ENCODE measurements around the gene GABRB1.

GABRB1 gene

DNA sequence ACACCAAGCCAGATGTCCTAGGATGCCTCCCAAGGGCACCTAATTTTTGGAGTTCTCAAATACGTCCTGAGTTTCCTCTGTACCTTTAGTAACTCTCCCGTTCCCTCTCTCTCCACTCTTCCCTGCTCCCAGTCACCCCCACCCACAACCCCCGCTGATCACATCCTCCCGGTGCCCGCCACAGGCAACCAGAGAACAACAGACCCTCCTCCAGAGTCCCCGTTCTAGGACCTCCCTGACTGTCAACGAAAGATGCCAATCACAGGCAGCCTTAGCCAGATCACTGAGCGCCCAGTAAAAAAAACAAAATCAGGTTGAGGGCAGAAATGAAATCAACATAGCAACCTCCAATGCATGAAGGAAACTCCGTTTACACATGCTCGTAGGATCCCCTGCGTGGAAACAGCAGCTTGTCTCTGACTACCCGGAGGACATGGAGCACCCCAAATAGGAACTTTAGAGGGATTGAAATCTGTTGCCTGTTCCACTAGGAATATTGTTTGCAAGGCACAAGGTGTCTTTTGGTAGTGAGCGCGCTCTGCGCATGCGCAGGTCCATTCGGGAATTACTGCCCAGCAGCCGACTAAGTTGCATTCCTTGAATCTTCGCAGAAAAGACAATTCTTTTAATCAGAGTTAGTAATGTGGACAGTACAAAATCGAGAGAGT lies at the start of gene GABRB1:
Gene GABRB1 (plus strand): TSS at position 557 of the 668 bp plus-strand sequence.
- DNase-seq = no peak

- DNase-seq = no peak
Observed at GRCh38 chr4:46984781-46985180, 46.6 kb upstream of the GABRB1 start.

GRCh38 chr4:46986922-46987638 lies 44.3 kb upstream of the GABRB1 start:
- DNase-seq = peak; percentile 15 to 37

GRCh38 chr4:46992338-46992737 lies 39.0 kb upstream of the GABRB1 start:
- DNase-seq = no peak

GRCh38 chr4:46993075-46994006 lies 38.0 kb upstream of the GABRB1 start, which contains the start of gene GABRA4:
Gene GABRA4, minus strand, starts transcription at chr4:46993581. Its CDS starts 157 bp downstream, at chr4:46993424.
- DNase-seq = no peak

- no peak for DNase-seq
Observed at GRCh38 chr4:46994007-46994405, 37.4 kb upstream of the GABRB1 start.

GRCh38 chr4:46999566-46999965 lies 31.8 kb upstream of the GABRB1 start:
- no peak for DNase-seq

GRCh38 chr4:47000406-47000805 lies 31.0 kb upstream of the GABRB1 start:
- DNase-seq = no peak

DNA sequence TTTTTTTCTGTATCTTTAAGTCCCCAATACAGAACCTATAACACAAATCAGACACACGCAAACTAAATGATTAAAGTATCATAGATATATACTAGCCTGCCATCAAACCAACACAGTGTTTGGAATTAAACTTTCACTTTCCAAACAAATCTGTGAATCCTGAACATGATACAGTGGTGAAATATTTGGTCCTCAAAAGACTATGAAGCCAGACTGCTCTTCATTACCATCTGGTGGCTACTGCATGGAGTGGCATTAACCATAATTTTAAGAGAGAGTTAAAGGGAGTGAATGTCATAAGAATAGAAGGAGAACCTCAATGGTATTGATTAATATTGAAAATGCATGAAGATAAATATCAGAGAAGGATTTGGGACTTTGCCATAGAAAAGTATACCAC lies 28.8 kb upstream of the GABRB1 start:
- peak; percentile 63 to 64 for DNase-seq

GRCh38 chr4:47010347-47010911 lies 20.9 kb upstream of the GABRB1 start:
- DNase-seq = no peak

- DNase-seq = no peak
Observed at GRCh38 chr4:47010912-47011446, 20.4 kb upstream of the GABRB1 start.

- no peak for DNase-seq
Observed at GRCh38 chr4:47012676-47013075, 18.7 kb upstream of the GABRB1 start.

- no peak for DNase-seq
Observed at GRCh38 chr4:47013373-47013772, 18.0 kb upstream of the GABRB1 start.

DNA sequence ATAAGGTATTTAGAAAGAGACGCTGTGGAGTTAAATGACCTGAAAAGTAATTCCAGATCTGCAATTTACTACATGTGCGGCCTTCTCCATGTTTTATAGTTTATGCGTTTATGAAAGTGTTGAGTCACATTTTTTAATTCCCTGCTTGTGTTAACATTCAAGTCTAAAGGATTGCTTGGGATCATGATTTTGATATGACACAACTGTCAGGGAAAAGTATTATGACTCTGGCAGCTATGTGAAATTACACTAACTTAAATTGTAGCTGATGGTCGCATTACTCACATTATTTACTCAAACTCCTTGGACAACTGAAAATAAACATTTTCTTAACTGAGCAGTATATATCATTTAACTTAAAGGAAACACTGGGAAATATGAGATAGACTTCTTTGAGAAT lies 14.3 kb upstream of the GABRB1 start:
- no peak for DNase-seq

GRCh38 chr4:47017494-47017893 lies 13.9 kb upstream of the GABRB1 start:
- no peak for DNase-seq

DNA sequence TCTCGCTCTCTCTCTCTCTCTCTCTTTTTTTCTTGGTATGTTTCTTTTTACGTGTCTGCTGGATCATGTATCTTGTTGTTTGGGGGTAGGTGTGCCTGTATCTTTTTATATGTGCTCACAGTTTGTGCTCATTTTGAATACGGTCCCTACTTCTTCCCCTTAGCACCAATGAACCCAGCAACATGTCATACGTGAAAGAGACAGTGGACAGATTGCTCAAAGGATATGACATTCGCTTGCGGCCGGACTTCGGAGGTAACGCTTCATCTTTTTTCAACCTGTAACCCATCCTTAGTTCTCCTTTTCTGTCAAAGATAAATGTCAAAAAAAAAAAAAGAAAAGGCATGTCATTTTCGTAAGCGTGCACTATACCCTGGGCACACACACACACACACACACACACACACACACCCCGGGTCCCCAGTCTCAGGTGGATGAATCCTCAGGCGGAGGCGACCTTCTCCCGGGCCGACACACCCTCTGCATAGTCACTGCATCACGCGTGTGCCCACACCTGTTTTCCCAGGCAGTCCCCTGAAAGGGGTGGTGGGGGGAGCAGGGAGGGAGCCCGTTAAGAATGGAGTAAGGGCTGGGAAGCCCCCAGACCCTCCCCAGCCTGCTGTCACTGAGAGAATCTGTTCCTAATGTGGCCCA lies 511 bp downstream of the GABRB1 start:
- no peak for DNase-seq

GRCh38 chr4:47032405-47033106 lies 1.2 kb downstream of the GABRB1 start:
- peak; percentile 93 to 95 for DNase-seq

- DNase-seq = no peak
Observed at GRCh38 chr4:47038263-47038662, 6.9 kb downstream of the GABRB1 start.

DNA sequence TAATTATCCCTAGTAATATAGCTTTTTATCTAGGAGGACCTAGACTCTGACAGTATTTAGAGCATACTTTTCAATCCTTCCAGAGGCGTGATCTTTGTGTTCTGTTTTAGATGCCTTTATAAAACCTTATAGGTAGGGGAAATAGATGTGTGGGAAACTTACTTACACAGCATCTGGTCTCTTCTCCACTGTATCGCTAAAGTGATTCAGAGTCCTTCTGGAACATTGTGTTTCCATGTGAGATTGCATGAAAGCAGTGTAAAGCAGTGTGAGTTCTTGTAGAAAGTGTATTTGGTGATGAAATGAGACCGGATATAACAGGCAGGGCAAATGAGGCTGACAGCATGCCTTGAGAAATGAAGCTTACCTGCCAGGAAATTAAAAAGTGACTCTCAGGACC lies 9.5 kb downstream of the GABRB1 start:
- DNase-seq = no peak

DNA sequence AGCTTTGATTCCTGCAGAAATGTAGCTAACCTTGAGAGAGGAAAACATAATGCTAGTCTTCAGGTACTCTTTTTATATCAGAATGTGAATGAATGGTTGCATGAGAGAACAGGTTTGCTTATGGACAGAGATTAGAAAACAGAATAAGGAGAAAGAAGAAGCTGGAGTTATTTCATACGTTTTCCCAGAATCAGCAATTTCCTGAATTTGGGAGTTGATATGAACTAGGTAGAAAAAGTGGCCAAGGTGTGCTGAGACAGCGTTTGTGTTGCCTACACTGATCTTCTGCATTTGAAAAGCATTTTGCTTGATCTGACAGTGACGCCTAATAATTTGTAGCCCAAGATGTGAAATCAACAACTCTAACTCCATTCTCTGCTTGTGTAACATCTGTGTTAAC lies 12.5 kb downstream of the GABRB1 start:
- no peak for DNase-seq

GRCh38 chr4:47045261-47045660 lies 13.9 kb downstream of the GABRB1 start:
- no peak for DNase-seq

- no peak for DNase-seq
Observed at GRCh38 chr4:47049347-47049746, 18.0 kb downstream of the GABRB1 start.
